HepG2 (cell line): Measurements from ENCODE around the gene SERPINB6. TPM values are rescaled to one million over a fixed set of nuclear protein-coding genes. Genes with fewer than 3 reads are reported as not detected.

ENCODE experiments used
- ADNP ChIP-seq: sonication (generic); formaldehyde crosslinking; IDR thresholded peaks from 2 replicates; pipeline ENCODE4 v1.4.0; 2020; ENCODE audit warnings: missing genetic modification reagents
- FOXA1 ChIP-seq, 2 experiments: fragments of 450-650 bp in 1 of 2; sonication (generic) in 1 of 2; formaldehyde crosslinking in 1 of 2; IDR thresholded peaks; 2 replicates each; pipeline versions ENCODE4 v1.4.0 to v1.6.1; 2016 to 2020; ENCODE audit warnings: missing genetic modification reagents in 1 of 2
- KMT2A ChIP-seq: sonication (generic); formaldehyde crosslinking; IDR thresholded peaks from 2 replicates; pipeline ENCODE4 v1.4.0; 2020; ENCODE audit warnings: missing genetic modification reagents
- MEF2D ChIP-seq: sonication (generic); formaldehyde crosslinking; IDR thresholded peaks from 2 replicates; pipeline ENCODE4 v1.5.1; 2020; ENCODE audit warnings: mild to moderate bottlenecking, missing genetic modification reagents
- PHF20 ChIP-seq: sonication (generic); formaldehyde crosslinking; IDR thresholded peaks from 2 replicates; pipeline ENCODE4 v1.5.0; 2020; ENCODE audit warnings: mild to moderate bottlenecking, missing genetic modification reagents
- ZNF619 ChIP-seq: sonication (generic); formaldehyde crosslinking; IDR thresholded peaks from 2 replicates; pipeline ENCODE4 v1.4.0; 2020; ENCODE audit warnings: mild to moderate bottlenecking, missing genetic modification reagents
- ZNF672 ChIP-seq: sonication (generic); formaldehyde crosslinking; IDR thresholded peaks from 2 replicates; pipeline ENCODE4 v1.8.1; 2022; ENCODE audit warnings: missing genetic modification reagents
- polyA plus RNA-seq, 8 experiments: library from polyadenylated mRNA; depleted of rRNA in 3 of 8; stranded (reverse) in 7 of 8; unstranded in 1 of 8; fragments of >200 nt; fragmentation: Illumina TruSeq in 4 of 8; extraction: Trizol in 4 of 8; gene quantifications; 2 replicates each; pipeline versions ENCODE4 v1.2.1 to v1.2.3, GENCODE V29; 2011 to 2016; ENCODE audit warnings: low read depth in 4 of 8, missing spikeins in 1 of 8, mixed read lengths in 1 of 8; ENCODE audit not compliant: insufficient read depth in 1 of 8
- total RNA-seq, 5 experiments: library from RNA; depleted of rRNA; stranded (reverse); fragments of >200 nt; fragmentation: Illumina TruSeq; extraction: Trizol; gene quantifications; 2 replicates each; pipeline ENCODE4 v1.2.3, GENCODE V29; 2016; ENCODE audit warnings: low read depth in 1 of 5
- TF ChIP-seq, protein P1 (sequence below): sonication (generic); formaldehyde crosslinking; conservative IDR thresholded peaks from 2 replicates; pipeline ENCODE4 v1.4.0; 2020; ENCODE audit warnings: missing genetic modification reagents
- TF ChIP-seq, protein P2 (sequence below): sonication (generic); formaldehyde crosslinking; IDR thresholded peaks from 2 replicates; pipeline ENCODE4 v1.8.1; 2023; ENCODE audit warnings: mild to moderate bottlenecking, missing genetic modification reagents
- TF ChIP-seq, protein P3 (sequence below): IDR thresholded peaks from 2 replicates; pipeline ENCODE4 v1.6.1; 2012; ENCODE audit warnings: low read depth, low read length, improper control_type of control experiment
- TF ChIP-seq, protein P4 (sequence below): IDR thresholded peaks from 2 replicates; pipeline ENCODE4 v1.6.1; 2016; ENCODE audit warnings: mild to moderate bottlenecking
- TF ChIP-seq, protein P5 (sequence below): sonication (generic); formaldehyde crosslinking; IDR thresholded peaks from 2 replicates; pipeline ENCODE4 v1.9.0; 2021; ENCODE audit warnings: missing genetic modification reagents, borderline replicate concordance
- TF ChIP-seq, protein P6 (sequence below): sonication (generic); formaldehyde crosslinking; IDR thresholded peaks from 2 replicates; pipeline ENCODE4 v1.5.1; 2020; ENCODE audit warnings: missing genetic modification reagents, mild to moderate bottlenecking, borderline replicate concordance
- TF ChIP-seq, protein P7 (sequence below): sonication (generic); formaldehyde crosslinking; IDR thresholded peaks from 2 replicates; pipeline ENCODE4 v1.8.0; 2022; ENCODE audit warnings: mild to moderate bottlenecking, missing genetic modification reagents; ENCODE audit not compliant: insufficient replicate concordance

Gene SERPINB6
- total and polyA plus RNA-seq, 2 of the 13 experiments (the other 11 are each of a cell fraction or from before 2014, with no cell fraction given) = 38.2 to 61.3 TPM

DNA sequence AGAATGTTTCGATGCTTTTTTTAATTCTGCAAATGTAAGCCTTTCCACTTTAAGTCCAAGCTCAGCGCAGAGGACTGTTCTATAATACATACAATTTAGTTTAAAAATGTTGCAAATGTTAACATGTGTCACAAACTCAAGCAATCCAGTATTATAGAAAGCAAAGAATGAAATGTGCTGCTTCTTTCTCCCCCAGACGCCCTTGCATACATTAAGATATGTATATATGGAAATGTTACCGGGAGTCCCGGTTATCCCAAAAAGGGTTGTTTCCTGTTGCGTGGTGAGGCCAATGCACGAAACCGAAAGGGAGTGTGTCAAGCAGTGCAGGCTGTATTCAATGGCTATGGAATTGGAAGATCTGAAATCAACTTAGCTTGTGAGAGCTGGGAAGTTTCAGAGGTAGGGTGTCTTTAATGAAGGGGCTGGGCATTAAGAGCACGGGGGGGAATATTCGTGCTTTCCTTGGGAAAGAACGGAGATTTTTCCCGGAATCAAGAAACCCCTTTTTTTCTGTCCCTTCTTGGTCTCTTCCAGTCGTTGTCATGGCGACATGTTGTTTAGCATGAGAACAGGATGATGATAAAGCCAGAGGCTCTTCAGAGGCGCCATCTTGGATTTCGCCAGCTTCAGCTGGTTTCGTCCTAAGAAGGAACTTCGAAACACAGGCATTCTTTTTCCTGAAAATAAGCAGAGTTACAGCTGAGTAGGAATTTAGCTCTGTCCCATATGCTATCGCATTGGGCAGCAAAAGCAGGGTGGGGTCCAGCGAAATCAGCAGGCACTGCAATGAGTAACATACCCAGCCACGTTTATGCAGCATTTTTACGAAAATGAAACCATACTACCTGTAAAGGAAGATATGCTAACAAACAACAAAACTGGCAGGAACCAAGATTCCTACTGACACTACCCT lies 18.2 kb upstream of the SERPINB6 start (continued):
- TF ChIP-seq, protein P1, sequence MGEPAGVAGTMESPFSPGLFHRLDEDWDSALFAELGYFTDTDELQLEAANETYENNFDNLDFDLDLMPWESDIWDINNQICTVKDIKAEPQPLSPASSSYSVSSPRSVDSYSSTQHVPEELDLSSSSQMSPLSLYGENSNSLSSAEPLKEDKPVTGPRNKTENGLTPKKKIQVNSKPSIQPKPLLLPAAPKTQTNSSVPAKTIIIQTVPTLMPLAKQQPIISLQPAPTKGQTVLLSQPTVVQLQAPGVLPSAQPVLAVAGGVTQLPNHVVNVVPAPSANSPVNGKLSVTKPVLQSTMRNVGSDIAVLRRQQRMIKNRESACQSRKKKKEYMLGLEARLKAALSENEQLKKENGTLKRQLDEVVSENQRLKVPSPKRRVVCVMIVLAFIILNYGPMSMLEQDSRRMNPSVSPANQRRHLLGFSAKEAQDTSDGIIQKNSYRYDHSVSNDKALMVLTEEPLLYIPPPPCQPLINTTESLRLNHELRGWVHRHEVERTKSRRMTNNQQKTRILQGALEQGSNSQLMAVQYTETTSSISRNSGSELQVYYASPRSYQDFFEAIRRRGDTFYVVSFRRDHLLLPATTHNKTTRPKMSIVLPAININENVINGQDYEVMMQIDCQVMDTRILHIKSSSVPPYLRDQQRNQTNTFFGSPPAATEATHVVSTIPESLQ (CRISPR knock-in tag) = 0 out of 2 replicates have a peak, but pooled peaks have one; percentile 25
- TF ChIP-seq KMT2A (peak; percentile 68; the same call in 1 of the 2 replicates), ADNP (no peak), MEF2D (0 out of 2 replicates have a peak, but pooled peaks have one; percentile 18), PHF20 (peak; percentile 50; the same call in 1 of the 2 replicates), ZNF672 (CRISPR knock-in tag) (0 out of 2 replicates have a peak, but pooled peaks have one; percentile 19), ZNF619 (CRISPR knock-in tag) (no peak), FOXA1 (IDR thresholded peaks at IDR 0.05) (no peak), FOXA1 (CRISPR knock-in tag; IDR thresholded peaks at IDR 0.05) (peak; percentile 1; the same call in 1 of the 2 replicates)
- TF ChIP-seq, protein P2, sequence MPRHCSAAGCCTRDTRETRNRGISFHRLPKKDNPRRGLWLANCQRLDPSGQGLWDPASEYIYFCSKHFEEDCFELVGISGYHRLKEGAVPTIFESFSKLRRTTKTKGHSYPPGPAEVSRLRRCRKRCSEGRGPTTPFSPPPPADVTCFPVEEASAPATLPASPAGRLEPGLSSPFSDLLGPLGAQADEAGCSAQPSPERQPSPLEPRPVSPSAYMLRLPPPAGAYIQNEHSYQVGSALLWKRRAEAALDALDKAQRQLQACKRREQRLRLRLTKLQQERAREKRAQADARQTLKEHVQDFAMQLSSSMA (CRISPR knock-in tag) = no peak
- TF ChIP-seq, protein P3, sequence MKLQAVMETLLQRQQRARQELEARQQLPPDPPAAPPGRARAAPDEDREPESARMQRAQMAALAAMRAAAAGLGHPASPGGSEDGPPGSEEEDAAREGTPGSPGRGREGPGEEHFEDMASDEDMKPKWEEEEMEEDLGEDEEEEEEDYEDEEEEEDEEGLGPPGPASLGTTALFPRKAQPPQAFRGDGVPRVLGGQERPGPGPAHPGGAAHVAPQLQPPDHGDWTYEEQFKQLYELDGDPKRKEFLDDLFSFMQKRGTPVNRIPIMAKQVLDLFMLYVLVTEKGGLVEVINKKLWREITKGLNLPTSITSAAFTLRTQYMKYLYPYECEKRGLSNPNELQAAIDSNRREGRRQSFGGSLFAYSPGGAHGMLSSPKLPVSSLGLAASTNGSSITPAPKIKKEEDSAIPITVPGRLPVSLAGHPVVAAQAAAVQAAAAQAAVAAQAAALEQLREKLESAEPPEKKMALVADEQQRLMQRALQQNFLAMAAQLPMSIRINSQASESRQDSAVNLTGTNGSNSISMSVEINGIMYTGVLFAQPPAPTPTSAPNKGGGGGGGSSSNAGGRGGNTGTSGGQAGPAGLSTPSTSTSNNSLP = peak; percentile 52; the same call in 1 of the 2 replicates
- TF ChIP-seq, protein P4, sequence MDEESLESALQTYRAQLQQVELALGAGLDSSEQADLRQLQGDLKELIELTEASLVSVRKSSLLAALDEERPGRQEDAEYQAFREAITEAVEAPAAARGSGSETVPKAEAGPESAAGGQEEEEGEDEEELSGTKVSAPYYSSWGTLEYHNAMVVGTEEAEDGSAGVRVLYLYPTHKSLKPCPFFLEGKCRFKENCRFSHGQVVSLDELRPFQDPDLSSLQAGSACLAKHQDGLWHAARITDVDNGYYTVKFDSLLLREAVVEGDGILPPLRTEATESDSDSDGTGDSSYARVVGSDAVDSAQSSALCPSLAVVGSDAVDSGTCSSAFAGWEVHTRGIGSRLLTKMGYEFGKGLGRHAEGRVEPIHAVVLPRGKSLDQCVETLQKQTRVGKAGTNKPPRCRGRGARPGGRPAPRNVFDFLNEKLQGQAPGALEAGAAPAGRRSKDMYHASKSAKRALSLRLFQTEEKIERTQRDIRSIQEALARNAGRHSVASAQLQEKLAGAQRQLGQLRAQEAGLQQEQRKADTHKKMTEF = no peak; the same call in 1 of the 2 replicates
- TF ChIP-seq, protein P5, sequence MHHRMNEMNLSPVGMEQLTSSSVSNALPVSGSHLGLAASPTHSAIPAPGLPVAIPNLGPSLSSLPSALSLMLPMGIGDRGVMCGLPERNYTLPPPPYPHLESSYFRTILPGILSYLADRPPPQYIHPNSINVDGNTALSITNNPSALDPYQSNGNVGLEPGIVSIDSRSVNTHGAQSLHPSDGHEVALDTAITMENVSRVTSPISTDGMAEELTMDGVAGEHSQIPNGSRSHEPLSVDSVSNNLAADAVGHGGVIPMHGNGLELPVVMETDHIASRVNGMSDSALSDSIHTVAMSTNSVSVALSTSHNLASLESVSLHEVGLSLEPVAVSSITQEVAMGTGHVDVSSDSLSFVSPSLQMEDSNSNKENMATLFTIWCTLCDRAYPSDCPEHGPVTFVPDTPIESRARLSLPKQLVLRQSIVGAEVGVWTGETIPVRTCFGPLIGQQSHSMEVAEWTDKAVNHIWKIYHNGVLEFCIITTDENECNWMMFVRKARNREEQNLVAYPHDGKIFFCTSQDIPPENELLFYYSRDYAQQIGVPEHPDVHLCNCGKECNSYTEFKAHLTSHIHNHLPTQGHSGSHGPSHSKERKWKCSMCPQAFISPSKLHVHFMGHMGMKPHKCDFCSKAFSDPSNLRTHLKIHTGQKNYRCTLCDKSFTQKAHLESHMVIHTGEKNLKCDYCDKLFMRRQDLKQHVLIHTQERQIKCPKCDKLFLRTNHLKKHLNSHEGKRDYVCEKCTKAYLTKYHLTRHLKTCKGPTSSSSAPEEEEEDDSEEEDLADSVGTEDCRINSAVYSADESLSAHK (CRISPR knock-in tag) = no peak
- TF ChIP-seq, protein P6, sequence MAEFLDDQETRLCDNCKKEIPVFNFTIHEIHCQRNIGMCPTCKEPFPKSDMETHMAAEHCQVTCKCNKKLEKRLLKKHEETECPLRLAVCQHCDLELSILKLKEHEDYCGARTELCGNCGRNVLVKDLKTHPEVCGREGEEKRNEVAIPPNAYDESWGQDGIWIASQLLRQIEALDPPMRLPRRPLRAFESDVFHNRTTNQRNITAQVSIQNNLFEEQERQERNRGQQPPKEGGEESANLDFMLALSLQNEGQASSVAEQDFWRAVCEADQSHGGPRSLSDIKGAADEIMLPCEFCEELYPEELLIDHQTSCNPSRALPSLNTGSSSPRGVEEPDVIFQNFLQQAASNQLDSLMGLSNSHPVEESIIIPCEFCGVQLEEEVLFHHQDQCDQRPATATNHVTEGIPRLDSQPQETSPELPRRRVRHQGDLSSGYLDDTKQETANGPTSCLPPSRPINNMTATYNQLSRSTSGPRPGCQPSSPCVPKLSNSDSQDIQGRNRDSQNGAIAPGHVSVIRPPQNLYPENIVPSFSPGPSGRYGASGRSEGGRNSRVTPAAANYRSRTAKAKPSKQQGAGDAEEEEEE = no peak
- TF ChIP-seq, protein P7, sequence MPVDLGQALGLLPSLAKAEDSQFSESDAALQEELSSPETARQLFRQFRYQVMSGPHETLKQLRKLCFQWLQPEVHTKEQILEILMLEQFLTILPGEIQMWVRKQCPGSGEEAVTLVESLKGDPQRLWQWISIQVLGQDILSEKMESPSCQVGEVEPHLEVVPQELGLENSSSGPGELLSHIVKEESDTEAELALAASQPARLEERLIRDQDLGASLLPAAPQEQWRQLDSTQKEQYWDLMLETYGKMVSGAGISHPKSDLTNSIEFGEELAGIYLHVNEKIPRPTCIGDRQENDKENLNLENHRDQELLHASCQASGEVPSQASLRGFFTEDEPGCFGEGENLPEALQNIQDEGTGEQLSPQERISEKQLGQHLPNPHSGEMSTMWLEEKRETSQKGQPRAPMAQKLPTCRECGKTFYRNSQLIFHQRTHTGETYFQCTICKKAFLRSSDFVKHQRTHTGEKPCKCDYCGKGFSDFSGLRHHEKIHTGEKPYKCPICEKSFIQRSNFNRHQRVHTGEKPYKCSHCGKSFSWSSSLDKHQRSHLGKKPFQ (CRISPR knock-in tag) = peak; percentile 84
